Parathyroid adenoma (tissue), 2 donors: ENCODE results near the gene CWC27.

Experiments
- H2AFZ ChIP-seq: fragments of 300-600 bp; sonication (generic); one replicate; pipeline ENCODE4 v1.7.0; 2017; ENCODE audit warnings: antibody characterized with exemption, mild to moderate bottlenecking
- H3K27ac ChIP-seq: fragments of 300-600 bp; sonication (generic); one replicate; pipeline ENCODE4 v1.7.0; 2017
- H3K27me3 ChIP-seq: fragments of 300-600 bp; sonication (generic); one replicate; pipeline ENCODE4 v1.7.0; 2017; ENCODE audit warnings: low read length; ENCODE audit not compliant: control insufficient read depth, insufficient read depth
- H3K36me3 ChIP-seq: fragments of 300-600 bp; sonication (generic); one replicate; pipeline ENCODE4 v1.7.0; 2017; ENCODE audit warnings: low read length; ENCODE audit not compliant: control insufficient read depth, insufficient read depth
- H3K4me1 ChIP-seq: fragments of 300-600 bp; sonication (generic); one replicate; pipeline ENCODE4 v1.7.0; 2017; ENCODE audit warnings: control low read depth
- H3K4me2 ChIP-seq: fragments of 300-600 bp; sonication (generic); one replicate; pipeline ENCODE4 v1.7.0; 2017; ENCODE audit warnings: low read length
- H3K4me3 ChIP-seq: fragments of 300-600 bp; sonication (generic); one replicate; pipeline ENCODE4 v1.7.0; 2017; ENCODE audit warnings: low read depth, low read length
- H3K79me2 ChIP-seq: fragments of 300-600 bp; sonication (generic); one replicate; pipeline ENCODE4 v1.7.0; 2017; ENCODE audit warnings: control low read depth
- H3K9ac ChIP-seq: fragments of 300-600 bp; sonication (generic); one replicate; pipeline ENCODE4 v1.7.0; 2017; ENCODE audit warnings: mild to moderate bottlenecking
- H3K9me3 ChIP-seq: fragments of 300-600 bp; sonication (generic); one replicate; pipeline ENCODE4 v1.7.0; 2017; ENCODE audit warnings: low read length; ENCODE audit not compliant: control insufficient read depth
- TF ChIP-seq, protein P1 (sequence below): fragments of 300-600 bp; sonication (generic); IDR thresholded peaks from one replicate; pipeline ENCODE4 v1.7.0; 2017; ENCODE audit warnings: antibody characterized with exemption, mild to moderate bottlenecking
- donor health status: primary hyperparathyroidism.

CWC27 gene

GRCh38 chr5:64789457-64789856, 20.7 kb downstream of the CWC27 start:
- Histone ChIP-seq H3K36me3 (no peaks in the 10 kb centered on the region), H3K9ac (no peak overlapping the region), H3K4me1 (no peaks in the 10 kb centered on the region), H3K79me2 (no peaks in the 10 kb centered on the region), H3K4me2 (no peak overlapping the region), H3K27me3 (no peaks in the 10 kb centered on the region), H3K9me3 (no peaks in the 10 kb centered on the region), H2AFZ (no peak overlapping the region), H3K27ac (no peak overlapping the region), H3K4me3 (no peak overlapping the region)
- TF ChIP-seq, protein P1, sequence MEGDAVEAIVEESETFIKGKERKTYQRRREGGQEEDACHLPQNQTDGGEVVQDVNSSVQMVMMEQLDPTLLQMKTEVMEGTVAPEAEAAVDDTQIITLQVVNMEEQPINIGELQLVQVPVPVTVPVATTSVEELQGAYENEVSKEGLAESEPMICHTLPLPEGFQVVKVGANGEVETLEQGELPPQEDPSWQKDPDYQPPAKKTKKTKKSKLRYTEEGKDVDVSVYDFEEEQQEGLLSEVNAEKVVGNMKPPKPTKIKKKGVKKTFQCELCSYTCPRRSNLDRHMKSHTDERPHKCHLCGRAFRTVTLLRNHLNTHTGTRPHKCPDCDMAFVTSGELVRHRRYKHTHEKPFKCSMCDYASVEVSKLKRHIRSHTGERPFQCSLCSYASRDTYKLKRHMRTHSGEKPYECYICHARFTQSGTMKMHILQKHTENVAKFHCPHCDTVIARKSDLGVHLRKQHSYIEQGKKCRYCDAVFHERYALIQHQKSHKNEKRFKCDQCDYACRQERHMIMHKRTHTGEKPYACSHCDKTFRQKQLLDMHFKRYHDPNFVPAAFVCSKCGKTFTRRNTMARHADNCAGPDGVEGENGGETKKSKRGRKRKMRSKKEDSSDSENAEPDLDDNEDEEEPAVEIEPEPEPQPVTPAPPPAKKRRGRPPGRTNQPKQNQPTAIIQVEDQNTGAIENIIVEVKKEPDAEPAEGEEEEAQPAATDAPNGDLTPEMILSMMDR = no peak

DNA sequence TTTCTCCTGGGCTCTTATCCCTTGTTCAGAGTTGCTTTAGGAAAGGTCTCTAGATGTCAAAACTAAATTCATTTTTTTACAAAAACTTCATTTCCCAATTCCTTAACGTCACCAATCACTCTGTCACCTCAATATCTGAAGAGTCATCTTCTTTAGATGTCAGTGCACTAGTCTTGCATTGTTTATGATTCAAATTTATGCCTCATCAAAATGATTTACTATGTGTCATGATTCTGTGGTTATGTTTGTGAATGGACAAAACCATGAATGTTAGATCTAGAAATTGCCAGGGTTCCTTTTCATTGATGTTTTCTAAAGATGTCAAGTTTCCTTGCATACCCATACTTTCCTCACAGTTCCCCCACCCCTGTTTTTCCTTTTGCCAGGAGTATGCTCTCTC, 21.5 kb downstream of the CWC27 start:
- H3K4me3 ChIP-seq = no peak overlapping the region
- no peak overlapping the region for H2AFZ ChIP-seq
- H3K27me3 ChIP-seq = no peaks in the 10 kb centered on the region
- H3K4me1 ChIP-seq = no peaks in the 10 kb centered on the region
- no peaks in the 10 kb centered on the region for H3K79me2 ChIP-seq
- no peak overlapping the region for H3K27ac ChIP-seq
- TF ChIP-seq, protein P1 = no peak
- no peaks in the 10 kb centered on the region for H3K9me3 ChIP-seq
- no peak overlapping the region for H3K4me2 ChIP-seq
- H3K9ac ChIP-seq = no peak overlapping the region
- H3K36me3 ChIP-seq = no peaks in the 10 kb centered on the region

DNA sequence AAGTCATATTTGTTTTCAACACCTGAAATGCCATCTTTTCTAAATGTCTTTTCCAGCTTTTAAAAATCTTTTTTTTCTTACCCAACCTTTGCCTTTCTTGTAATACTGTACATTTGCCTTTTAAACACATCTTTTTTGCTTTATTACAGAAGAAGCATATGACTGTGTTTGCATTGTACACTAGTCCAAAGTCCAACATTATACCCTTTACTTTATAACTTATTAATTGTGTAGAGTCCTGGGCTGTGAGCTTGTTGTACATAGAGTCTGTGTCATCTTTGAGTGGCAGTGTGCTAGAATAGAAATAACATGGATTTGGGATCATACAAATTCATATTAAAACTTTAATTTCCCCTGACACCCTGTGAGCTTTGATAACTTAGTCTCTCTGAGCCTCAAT, 23.7 kb downstream of the CWC27 start:
- Histone ChIP-seq H3K4me1 (no peaks in the 10 kb centered on the region), H3K9me3 (no peaks in the 10 kb centered on the region), H3K79me2 (no peaks in the 10 kb centered on the region), H3K36me3 (no peaks in the 10 kb centered on the region), H2AFZ (no peak overlapping the region), H3K9ac (no peak overlapping the region), H3K4me3 (no peak overlapping the region), H3K4me2 (no peak overlapping the region), H3K27me3 (no peaks in the 10 kb centered on the region), H3K27ac (no peak overlapping the region)
- TF ChIP-seq, protein P1 = no peak

GRCh38 chr5:64794053-64794770, 25.5 kb downstream of the CWC27 start:
- Histone ChIP-seq H3K4me1 (no peaks in the 10 kb centered on the region), H3K9me3 (no peaks in the 10 kb centered on the region), H3K27ac (no peak overlapping the region), H3K4me3 (no peak overlapping the region), H3K27me3 (no peaks in the 10 kb centered on the region), H3K36me3 (no peaks in the 10 kb centered on the region), H3K4me2 (no peak overlapping the region), H3K9ac (no peak overlapping the region), H3K79me2 (no peaks in the 10 kb centered on the region), H2AFZ (no peak overlapping the region)
- TF ChIP-seq, protein P1 = no peak

DNA sequence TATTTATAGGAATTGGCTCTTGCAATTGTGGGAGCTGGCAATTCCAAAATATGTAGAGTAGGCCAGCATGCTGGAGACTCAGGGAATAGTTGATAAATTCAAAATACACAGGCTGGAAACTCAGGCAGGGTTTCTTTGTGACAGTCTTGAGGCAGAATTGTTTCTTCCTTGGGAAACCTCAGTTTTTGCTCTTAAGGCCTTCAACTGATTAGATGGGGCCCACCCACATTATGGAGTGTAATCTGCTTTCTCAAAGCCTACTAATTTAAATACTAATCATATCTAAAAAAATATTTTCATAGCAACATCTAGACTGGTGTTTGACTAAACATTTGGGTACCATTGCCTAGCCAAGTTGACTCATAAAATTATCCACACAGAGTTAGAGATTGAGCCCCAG, 27.6 kb downstream of the CWC27 start:
- H3K4me3 ChIP-seq = no peak overlapping the region
- TF ChIP-seq, protein P1 = no peak

More for the DNA sequence above, 27.6 kb downstream of the CWC27 start:
- H3K9ac ChIP-seq = no peak overlapping the region
- H2AFZ ChIP-seq = no peak overlapping the region
- no peaks in the 10 kb centered on the region for H3K9me3 ChIP-seq
- no peaks in the 10 kb centered on the region for H3K36me3 ChIP-seq
- H3K4me1 ChIP-seq = no peaks in the 10 kb centered on the region
- no peaks in the 10 kb centered on the region for H3K27me3 ChIP-seq
- no peak overlapping the region for H3K27ac ChIP-seq
- no peaks in the 10 kb centered on the region for H3K79me2 ChIP-seq
- no peak overlapping the region for H3K4me2 ChIP-seq
